RKO (cell line): ENCODE data around the gene MSI2.

ENCODE experiments used
- DNase-seq: peaks from one replicate; pipeline ENCODE4 v3.0.0-alpha.2; 2016; ENCODE audit warnings: low spot score

The MSI2 gene

DNA sequence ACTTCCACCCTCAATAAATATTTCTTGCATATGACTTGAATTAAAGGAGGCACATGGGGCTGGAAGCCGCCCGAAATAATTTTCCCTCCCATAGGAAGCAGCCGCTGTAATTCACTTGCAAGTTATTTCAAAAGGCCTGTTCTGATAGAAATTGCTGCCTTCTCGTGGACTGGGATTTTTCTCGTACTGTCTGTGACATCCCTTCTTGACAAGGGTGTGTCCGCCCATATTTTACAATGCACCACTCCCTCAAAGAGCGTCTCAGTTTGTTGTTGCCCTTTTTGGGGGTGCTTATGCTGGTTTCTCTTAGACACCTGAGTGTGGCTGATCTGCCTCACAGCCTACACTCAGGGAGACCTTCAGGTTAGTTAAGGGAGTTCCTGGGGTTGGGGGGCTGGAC lies 160.0 kb downstream of the MSI2 start:
- DNase-seq: no peak

DNA sequence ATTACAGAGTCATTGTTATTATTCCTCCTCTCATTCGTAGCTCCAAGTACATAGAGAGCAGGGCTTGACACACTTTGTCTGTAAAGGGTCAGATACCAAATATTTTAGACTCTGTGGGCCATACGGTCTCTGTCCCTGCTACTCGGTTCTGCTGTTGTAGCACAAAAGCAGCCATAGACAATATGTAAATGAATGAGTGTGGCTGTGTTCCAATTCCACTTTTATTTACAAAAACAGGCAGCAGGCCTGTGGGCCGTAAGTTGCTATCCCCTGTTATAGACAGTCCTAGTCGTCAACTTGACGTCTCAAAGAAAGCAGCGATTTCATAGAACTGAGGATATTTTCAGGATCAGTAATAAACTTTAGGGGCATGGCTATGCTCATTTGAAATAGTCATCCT lies 161.6 kb downstream of the MSI2 start:
- no peak for DNase-seq

DNA sequence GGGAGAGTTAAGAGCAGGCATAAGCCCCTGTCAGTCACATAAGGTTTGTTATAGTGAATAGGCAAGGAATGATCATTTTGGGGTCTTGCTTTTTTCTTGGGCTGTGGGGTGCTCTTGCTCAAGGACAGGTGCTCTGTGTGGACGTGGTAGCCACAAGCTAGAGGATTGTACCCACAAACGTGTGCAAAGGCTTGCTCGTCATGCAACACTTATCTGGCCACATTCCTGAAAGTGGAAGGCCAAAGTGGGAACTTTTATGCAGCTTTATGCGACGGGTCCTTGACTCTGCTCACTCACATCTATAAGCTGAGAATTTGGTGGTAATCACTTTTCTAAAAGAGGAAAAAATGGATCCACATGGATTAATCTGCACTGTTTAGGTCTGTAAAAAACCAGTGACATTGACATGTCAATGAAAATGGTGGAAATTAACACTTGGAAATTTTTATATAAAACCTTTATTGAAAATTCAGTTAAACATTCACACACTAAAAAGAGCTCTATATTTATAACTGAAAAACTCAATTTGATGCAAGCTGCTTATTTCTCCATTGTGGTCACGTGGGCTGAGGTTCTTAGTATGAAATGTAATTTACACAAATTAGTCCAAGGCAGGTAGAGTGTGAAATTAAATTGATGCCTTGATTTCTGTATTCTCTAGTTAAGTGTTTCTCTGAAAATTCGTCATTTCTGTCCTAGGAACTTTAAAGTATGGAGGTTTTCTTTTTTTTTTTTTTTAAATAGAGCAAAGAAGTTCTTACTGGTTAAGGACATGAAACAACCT lies 162.3 kb downstream of the MSI2 start:
- no peak for DNase-seq

DNA sequence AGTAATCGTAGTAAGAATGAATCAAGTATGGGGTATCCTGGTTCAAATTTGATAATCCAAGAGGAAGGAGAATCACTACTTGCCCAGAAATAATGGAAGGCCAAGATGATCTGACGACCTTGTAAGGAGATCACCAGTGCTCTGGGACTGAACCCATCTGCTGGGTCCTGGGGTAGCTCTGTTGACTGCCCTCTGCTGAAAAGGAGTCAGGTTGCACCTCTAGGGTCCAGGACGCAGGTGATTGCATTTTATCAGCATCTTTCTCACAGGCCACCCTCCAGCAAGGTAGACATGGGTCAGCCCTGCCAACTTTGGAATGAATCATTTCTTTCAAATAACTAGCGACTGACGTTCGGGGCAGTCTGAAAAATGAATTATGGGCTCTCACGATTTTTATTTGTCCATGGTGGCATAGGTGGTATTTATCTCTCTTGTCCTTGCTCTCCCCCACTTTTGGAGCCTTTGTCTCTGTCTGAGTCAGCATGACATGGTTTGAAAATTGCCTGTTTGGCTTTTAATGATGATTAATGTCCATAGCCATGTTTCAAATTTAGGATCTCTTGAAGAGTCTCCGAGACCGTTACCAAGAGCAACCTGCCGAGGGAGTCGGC lies 163.7 kb downstream of the MSI2 start:
- DNase-seq: no peak

DNA sequence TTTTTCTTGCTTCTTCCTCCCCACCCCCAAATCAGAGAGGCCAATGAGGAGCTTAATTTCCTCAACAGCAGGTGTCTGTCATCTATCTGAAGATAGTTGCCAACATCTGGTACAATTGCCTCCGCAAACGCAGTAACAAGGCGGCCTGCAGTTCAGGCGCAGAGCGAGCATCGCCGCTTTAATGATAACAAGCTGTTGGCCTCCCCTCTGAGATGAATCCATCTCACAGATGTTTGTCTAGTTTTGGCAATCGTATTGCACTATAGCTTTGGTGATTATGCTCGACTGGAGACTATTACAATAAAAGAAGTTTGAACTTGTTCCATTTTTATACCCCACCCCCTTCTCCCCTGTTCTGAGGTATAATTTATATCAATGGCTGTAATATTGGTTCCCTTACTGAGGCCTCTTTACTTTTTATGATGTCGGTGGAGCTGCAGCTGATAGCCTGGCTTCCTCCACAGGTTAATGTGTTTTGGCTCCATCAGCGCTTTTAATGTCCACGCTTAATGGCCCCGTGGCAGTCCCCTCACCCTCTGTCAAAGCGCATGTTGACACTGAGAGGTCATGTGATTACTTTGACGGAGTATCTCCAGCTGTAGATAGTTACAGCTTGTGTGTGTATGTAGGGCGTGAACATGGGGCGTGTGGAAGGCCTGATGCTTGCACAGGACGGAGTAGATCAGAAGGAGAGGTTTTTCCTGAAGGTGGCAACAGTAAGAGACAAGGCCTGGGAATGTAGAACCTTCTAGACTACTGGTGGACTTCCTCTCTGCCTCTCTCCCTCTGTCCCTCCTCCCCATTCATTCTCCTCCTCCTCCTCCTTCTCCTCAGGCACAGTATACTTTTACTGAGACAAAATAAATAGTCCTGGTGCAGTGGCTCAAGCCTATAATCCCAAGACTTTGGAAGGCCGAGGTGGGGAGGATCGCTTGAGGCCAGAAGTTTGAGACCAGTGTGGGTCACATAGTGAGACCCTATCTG lies 164.7 kb downstream of the MSI2 start:
- no peak for DNase-seq

DNA sequence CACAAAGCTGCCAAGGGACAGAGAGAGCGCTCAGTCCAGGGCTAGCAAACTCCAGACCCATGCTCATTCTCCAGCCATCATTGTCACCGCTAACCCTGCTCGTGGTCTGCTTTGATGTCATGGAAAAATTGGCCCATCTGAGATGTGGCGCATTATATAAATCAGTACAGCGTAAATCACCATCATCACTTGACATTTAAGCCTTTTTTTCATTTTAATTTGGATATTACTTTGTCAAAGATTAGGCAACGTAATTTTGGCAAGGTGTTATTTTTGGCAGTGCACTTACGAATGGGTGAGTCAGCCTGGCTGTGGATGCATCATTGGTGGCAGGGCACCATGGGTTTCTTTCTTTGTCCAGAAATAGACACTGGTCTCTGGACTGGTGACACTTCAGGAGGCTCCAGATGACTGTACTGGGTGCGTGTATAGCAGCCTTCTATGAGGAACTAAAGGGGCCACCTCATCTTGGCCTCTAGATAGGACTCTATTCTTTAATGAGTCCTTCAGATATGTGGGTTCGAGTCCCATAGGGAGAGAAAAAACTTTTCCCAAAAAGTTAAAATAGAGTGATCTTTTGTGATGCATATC lies 166.3 kb downstream of the MSI2 start:
- DNase-seq: peak; percentile 73

DNA sequence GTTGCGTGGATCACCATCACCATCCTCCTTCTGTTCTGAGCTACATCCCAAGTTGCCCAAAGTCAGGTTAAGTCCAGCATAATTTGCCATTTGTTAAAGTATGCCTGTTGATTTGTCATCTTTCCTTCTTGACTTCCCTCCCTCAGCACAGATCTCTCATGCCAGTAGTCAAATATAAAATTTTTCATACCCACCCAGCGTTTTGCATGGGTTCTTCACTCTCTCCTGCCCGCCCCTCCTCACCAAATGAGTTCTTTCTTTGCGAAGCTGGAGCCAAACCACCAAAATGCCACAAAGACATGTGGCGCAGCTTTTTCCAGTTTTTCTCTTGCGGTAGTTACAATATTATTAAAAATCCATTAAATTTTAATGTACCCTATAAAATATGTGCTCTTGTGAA lies 167.2 kb downstream of the MSI2 start:
- DNase-seq: no peak

DNA sequence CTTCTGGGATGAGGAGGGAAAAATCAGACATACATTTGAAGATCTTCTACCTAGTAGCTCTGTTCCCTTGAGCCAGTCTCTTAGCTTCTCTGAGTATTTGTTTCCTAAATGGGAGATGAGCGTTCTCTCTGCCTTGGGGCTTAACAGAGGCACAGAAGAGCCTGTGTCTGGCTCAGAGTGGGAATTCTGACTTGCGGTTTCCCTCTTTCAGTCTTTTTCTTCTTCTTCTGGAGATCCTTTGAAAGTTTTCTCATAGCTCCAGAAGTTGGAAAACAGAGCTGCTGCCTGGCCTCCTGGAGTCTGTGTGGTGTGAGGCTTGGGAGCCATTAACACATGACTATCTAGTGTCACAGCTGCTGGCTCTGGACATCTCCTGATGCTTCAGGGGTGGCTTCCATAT lies 167.9 kb downstream of the MSI2 start:
- no peak for DNase-seq

DNA sequence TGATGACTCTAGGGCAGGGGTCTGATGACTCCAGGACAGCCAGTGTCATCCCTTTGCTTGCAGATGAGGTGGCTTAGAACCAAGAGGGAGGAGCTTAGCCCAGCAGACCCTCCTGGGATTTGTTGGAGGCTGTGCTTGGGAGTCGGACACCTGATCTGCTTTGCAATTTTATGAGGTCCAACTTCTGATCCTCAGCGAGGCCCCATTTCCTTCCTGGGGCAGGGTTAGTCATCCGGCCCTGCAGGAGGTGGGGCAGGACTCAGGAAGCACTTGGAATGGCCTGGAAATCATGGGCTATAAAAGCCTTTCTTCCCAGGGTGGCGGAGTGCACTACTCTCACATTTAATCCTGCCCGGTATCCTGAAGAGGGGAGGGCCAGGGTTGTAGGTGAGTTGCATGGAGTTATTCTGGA lies 168.5 kb downstream of the MSI2 start:
- DNase-seq: no peak

DNA sequence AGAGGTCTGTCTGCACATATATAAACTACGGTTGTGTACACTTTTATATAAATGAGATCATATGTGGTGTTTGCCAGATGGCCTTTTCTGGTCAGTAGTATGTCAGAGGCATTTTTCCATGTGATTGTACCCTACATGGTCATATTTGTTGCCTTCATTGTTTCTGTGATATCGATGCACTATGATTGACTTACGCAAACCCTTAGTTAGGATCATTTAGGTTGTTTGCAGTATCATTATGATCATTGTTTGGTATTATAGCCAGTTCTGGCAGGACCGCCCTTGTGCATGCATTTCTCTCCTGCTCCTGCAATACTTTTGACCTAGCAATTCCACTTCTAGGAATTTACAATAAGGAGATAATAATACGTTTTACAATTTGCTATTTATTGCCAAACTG lies 169.1 kb downstream of the MSI2 start:
- no peak for DNase-seq

DNA sequence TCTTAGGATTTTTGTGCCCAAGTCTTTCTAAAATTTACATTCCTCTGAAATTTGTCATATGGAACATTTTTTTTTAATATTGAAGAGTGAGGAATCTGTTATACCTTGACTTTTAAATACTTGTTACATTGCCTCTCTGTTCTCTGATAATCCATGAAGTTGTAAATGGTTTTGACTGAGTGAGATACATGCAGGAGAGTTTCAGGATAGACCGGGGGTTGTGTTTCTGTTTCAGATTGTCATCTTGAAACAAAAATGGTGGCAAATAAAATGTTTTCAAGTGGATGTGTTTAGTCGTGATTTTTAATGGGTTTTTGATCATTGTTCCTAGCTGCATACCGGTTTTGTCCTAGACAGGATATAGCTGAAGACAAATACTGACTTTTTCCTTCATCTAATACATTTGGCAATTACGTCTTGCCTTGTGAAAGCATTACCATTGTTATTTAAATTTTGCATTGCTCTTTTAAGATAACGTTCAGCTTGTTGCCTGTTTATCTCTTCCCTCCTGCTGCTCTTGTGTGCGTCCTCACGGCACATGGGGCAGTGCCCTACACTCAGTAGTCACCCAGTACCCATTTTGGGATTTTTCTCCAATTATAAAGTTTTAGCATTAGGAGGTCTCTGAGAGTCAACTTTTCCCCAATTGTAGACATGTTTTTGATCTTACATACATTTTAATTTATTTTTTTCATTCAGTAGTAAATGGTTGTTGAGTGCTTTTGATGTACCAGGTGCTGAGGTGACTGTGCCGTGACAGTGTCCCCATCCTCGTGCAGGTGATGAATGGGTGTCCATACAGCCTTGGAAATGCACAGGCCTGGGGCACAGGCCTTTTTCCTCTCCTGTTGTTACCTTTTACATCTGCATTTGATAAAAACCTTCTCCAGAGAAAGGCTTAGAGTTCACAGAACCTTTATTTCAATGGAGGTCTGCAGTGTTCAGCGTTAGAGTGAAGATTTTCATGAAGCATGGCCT lies 169.9 kb downstream of the MSI2 start:
- DNase-seq: no peak

DNA sequence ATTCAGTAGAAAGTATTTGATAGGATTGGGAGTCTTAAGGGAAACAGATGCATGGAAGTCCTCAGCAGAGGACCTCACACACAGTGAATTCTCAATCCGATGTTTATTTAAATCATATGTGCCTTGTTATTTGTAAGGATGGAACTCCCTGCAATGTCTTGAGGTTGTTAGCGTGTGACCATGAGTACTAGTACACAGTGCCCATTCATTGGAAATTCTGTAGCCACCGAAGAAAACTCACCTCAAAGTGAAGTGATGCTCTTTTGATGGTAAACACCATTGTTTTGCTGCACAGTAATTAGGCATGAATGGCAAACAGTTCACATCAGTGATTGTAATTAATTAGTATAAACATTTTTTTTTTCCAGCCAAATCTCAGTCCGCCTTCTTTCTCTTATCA lies 173.6 kb downstream of the MSI2 start:
- DNase-seq: no peak

DNA sequence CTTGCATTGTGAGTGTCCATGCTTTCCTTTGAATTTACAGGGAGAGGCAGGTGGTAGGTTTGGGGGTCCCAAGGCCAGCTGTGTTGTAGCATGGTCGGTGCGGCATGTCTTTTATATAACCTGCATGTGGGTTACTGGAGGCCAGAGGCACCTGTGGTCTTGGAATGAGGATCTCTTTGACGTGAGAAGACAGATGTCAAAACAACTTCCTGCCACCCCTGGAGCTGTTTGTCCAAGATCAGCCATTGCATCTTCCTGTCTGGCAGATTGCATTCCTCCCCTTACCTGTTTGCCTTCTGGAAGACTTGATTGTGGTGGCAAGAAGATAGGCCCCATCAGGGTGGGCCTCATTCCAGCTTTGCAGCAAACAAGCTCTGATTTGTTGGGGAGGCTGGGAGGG lies 175.1 kb downstream of the MSI2 start:
- DNase-seq: no peak

DNA sequence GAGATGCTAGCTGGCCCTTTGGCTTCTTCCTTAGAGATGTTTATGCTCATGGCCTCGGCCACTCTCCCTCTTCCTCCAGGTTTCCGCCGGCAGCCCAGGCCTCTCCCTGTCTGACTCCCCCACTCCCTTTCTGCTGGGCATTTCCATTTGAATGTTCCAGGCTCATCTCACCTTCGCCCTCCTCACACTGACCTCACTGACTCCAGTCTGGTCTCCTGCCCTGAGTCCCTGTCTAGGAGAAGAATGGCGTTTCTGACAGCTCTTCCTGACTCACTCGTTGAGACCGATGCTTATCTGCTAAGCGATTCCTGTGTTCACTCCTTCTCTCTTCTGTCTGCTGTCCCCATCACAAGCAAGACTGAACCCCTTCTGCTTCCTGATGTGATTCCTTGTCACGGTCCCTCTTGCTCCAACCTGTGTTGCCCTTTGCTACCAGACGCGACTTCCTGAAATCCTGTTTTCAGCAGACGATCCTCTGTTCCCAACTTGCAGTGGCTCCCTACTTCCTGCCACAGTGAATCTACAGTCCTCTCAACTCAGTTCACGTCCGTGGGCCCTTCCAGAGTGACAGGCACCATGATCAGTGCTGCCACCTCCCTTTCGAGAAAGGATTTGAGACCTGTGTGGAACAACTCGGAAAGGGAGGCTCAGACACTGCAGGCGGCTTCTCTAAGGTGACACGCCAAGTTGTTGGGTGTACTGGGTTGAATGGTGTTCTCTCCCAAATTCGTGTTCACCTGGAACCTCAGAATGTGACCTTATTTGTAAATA lies 176.4 kb downstream of the MSI2 start:
- DNase-seq: no peak

DNA sequence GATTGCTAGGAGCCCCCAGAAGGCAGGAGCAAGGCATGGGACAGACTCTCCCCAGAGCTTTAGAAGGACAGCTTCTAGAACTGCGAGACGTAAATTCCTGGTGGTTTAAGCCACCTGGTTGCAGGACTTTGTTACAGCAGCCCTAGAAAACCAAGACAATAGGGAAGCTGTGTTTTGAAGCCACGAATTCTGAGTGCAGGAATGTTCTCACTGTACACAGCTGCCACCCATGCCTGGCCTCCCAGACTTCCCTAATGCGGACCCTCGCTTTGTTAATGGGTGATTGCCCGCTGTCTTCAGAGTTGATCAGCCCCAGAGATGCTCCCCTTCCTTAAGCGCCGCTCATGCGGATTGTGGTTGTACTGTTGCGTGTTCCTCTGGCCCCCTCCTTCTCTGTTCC lies 177.1 kb downstream of the MSI2 start:
- no peak for DNase-seq

DNA sequence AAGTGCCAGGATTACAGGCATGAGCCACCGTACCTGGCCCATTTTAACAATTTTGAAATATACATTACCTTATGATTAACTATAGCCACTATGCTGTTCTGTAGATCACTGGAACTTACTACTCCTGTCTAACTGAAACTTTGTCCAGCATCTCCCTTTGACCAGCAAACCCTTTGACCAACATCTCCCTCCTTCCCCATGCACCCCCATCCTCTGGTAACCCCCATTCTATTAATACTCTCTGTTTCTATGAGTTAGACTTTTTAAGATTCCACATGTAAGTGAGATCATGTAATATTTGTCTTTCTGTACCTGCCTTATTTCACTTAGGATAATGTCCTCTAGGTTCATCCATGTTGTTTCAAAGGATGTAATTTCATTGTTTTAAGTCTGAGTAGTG lies 178.0 kb downstream of the MSI2 start:
- DNase-seq: no peak

DNA sequence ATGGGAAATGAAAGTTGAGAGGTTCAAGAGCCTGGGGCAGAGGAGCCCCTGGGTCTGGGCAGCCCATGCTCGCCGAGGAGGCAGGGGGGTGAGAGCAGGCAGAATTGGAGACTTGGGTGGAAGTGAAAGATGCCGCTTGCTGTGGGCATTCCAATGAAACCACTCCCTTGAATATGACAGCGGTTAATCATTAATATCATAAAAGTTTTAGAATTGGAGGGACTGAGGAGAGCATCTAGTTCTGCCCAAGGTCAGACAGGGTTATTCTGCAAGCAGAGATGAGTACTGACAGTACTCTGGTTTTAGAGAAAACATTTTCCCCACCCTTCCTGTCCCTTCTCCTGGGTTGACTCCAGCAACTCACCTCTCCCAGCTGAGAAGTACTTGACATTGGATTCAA lies 180.2 kb downstream of the MSI2 start:
- no peak for DNase-seq

DNA sequence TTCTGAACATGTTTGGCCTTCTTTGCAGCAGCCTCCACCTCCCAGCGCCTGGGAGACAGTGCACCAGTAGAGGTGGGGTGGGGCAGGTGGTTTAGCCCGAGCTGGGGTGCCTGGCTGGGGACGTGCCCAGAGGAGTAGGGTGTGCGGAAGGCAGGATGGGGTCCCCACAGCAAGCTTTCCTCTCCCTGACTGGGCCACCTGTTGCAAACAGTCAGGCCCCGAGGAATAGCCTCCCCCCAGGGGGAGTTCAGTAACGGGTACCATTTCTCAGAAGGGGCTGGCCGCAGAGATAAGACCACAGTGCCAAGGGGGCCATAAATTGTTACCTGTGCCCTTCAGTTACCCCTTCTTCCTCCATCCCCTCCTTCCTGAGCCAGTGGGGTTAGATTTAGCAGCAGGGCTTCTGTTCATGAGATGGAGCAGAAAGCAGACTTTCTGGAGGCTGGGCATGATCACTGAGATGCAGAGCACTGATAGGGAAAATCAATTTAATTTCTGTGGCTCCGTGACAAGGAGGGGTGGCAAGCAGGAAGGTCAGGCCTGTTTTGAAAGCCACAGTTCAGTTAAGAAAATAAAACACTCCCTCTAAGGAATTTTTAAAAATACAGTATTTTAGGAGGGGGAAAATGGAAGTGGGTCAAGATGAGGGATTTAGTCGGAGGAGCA lies 181.9 kb downstream of the MSI2 start:
- no peak for DNase-seq

DNA sequence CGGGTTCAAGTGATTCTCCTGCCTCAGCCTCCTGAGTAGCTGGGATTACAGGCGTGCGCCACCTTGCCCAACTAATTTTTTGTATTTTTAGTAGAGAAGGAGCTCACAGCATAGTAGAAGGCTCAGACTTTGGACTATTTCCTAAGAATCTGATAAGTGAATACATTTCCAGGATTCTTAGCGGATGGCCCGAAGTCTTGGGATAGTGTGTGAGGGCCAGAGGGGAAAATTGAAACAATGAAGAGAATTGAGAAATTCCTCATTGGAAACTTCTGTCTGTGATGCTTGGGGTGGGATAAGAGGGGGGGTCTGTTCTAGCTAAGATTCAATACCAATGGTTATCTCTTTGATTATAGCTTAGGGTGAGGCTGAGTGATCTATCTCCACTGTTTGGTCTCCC lies 183.3 kb downstream of the MSI2 start:
- no peak for DNase-seq
